Activated CD8-positive, alpha-beta memory T cell treated with anti-CD3 and anti-CD28 coated beads for 48 hours (primary cell): ENCODE data around the gene AQP4.

Experiments used
- DNase-seq, 3 experiments: peaks; one replicate each; pipeline ENCODE4 v3.0.0-alpha.2; 2020; ENCODE audit warnings: low read depth in 2 of 3, low spot score in 2 of 3

AQP4 gene

GRCh38 chr18:26865557-26865956 lies at the start of gene AQP4:
Gene AQP4, minus strand, starts transcription at chr18:26865707. Its CDS starts 18 bp downstream, at chr18:26865689.
- no peak for DNase-seq

DNA sequence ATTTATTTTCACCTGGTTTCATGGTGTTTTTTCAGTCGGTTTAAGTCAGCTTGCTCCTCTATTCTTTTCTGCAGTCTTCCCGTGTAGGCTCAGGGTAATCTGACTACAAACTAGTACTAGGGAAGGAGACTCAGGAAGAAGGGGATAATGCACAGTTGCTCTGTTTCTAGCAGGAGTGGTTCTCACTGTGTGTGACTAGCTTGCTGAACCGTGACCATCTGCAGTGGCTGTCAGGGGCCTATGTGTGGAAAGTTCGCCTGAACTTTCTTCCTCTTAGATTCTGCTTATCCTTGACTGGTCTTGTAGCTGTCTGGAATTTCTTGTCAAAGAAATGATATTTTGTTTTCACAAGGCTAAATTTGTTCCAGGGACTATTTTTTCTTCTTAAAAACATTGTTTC lies 46.3 kb upstream of the AQP4 start:
- DNase-seq: no peak

GRCh38 chr18:26909599-26910290 lies 44.2 kb upstream of the AQP4 start:
- no peak for DNase-seq

- no peak for DNase-seq
These were observed 43.4 kb upstream of the AQP4 start for GRCh38 chr18:26908906-26909305.

DNA sequence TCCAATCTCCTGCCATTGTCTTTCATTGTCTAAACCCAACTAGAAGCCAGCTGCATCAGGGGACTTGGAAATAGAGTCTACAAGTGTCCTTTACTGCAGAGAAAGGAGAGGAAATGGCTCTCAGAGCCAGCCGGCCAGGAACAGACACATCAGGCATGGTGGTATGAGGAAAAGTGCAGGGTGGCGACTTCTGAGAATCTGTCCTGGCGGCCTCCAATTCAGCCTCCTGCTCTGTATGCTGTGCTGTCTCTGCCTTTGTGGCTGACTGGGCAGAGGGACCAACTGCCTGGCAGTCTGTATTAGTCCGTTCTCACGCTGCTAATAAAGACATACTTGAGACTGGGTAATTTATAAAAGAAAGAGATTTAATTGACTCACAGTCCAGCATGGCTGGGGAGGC lies 36.8 kb upstream of the AQP4 start:
- no peak for DNase-seq

DNA sequence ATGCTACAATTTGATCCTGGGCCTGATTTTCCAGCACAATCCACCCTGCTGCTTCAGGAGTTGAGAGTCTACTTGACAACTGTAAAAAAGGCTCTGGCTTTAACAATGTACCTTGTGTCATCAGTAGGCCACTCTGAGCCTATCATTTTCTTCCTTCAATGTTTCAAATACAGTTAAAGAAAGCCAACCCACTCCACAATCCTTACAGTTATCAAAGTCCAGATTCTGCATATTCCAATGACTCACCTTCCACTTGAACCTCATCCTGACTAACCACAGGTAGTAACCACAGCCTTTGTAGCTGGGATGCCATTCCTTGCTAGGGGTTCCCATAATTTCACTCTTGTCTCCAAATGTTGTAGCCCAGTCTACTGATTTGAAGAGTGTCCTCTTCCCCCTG lies 35.5 kb upstream of the AQP4 start:
- DNase-seq: no peak

GRCh38 chr18:26894426-26894825 lies 28.9 kb upstream of the AQP4 start:
- DNase-seq: no peak

DNA sequence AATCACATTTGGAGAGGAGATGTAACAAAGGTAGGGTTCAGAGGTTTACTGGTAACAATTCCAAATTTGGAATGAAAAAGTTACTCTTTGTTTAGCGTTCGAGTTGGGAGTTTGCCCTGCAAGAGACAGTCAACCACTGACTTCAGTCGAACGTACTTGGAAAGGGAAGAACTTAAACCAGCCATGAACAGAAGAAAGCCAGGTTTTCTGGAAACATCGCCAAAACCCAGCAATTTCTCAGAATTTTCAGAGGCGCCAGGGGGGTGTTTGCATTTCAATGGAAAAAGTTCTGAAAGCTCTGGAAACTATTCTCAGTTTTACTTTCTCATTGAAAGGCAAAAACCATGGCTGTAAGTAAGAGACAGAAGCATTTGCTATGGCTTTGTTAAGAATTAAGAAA lies 28.5 kb upstream of the AQP4 start:
- no peak for DNase-seq

- no peak for DNase-seq
These were observed 22.8 kb upstream of the AQP4 start for GRCh38 chr18:26888259-26888658.

GRCh38 chr18:26875040-26875654 lies 9.6 kb upstream of the AQP4 start:
- no peak for DNase-seq

DNA sequence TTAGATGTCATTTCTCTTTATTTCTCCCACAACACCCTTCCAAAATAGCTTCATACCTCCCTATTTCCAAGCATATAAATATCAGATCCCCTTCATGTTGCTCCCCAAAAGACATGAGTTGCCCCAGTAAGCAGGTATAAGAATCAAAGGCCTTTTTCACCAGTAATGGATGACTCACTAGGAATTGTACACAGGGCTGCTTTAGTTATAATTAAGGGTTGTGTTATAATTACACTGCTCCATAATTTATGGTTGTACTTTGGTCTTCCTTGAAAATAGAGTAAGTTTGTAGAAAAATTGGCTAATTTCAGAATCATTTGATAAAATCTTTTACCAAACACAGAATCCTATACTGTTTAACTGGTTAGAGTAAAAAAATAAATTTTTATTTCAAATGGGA lies 8.8 kb upstream of the AQP4 start:
- no peak for DNase-seq

DNA sequence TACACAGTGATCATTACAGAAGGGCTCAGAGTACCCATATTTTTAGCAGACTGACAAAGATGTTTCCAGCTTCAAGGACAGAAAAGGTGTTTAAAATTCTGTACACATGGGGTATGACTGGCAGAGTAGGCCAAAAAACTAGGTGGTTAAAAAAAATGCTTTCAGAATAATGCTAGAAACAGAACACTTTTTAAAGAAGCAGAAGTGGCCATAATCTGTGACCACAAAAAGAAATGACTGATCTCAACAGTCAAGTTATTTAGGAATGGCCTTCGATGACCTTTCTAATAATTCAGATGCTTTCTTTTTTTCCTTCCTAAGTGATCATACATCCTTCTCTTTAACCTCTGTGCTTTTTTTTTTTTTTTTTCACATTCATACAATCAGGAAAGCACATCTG lies 4.1 kb upstream of the AQP4 start:
- DNase-seq: no peak

DNA sequence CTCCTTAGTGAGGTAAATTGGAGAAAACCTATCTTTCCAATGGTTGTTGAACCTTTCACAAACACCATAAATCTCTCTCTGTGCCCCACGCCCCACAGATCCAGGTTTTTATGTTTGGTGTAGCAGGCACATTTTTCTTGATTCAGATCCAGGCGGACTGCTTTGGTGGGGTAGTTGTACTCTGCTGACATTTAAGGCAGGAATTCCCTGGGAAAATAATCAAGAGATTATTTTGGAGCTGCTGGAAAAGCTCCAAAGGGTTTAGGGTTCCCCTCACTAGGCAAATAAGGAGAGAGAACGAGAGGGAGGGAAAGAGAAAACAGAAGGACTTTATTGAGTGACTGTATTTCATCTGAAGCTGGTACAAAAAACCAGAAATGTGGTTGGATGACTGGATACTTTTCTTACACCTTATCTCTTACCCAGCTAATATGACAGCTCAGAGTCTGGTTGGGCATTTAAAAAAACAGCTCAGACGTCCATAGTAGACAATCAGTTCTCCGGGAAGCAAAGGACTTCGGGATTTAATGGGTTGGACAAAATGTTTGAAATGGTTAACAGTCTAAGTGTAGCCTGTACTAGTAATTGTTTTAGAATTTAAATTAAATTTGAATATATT lies 3.6 kb upstream of the AQP4 start:
- no peak for DNase-seq

DNA sequence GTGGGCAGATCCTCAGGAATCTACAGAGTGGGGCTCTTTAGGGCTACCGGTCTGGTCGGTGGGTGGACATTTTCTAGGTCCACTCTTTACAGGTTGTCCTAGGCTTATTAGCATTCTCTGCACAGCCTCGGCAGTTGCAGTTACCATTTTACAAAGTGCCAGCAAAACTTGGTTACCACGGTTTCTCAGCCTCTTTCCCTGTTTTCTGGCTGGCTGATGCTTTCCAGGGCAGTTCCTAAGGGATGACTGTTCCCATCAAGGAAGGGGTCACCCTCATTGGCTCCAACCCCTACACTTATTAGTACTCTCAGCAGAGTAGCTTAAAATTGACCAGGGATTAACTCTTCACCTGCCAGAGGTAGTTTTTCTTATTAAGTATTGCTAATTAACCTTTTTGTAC lies 2.0 kb upstream of the AQP4 start:
- DNase-seq: no peak

- DNase-seq: no peak
These were observed 849 bp downstream of the AQP4 start for GRCh38 chr18:26864658-26865057.

DNA sequence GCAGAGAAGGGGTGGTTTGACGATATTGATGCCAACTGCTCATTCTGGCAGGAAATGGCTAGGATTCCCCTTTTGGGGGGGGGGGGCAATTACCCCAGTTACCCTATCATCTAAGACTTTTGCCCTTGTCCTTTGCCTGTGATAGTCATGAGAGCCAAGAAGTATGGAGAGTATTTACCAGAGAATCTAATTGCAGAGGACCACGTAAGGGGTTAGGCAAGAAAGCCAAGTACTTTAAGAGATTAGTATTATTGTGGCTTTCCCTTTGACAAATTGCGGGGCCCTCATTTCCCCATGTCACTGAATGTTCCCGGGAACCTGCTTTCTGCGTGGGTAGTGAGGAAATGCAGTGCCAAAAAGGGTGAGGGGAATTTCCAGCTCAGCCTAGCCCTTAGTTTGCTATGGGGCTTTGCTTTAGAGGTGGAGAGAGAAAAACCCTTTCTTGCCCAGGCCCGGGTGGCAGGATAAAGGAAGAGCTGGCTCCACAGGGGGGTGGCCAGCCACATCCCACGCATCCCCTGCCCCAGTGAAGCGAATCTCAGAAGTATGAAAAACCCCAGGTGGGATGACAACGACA lies 1.5 kb downstream of the AQP4 start:
- no peak for DNase-seq

DNA sequence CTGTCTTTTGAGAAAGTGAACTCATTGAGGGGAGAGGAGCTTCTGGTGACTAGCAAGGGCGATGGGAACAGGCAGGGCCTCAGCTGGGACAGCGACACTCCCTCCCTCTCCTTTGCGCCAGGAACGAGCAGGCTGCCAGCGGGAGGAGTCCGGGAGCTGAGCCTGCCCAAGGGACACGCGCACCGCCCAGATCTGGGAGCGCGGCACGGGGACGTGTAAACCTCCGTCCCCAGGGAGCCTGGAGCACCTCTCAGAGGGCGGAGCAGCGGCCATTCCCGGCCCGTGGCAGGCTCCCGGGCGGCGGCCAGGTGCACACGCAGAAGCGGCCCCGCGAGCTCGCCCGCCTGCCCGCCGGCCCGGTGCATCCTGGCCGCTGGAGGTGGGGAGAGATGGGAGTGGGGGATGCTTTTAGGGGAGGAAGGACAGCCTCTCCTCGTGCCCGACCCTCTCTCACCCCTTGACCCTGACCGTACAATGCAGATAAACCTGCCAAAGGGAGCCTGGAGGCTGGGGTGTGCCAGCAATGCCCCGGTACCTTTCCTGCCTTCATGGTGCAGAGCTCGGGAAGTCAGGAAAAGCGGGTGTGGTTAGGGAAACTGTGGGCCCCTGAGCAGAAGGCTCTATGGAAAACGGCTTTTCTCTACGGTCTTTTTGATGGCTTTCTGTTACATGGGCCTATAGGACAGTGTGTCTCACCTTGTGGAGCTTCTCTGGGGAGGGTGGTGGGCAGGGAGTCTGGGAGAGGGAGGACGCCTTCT lies 2.2 kb downstream of the AQP4 start:
- DNase-seq: no peak

- no peak for DNase-seq
These were observed 3.4 kb downstream of the AQP4 start for GRCh38 chr18:26862084-26862483.

- no peak for DNase-seq
These were observed 11.1 kb downstream of the AQP4 start for GRCh38 chr18:26854292-26854881.

DNA sequence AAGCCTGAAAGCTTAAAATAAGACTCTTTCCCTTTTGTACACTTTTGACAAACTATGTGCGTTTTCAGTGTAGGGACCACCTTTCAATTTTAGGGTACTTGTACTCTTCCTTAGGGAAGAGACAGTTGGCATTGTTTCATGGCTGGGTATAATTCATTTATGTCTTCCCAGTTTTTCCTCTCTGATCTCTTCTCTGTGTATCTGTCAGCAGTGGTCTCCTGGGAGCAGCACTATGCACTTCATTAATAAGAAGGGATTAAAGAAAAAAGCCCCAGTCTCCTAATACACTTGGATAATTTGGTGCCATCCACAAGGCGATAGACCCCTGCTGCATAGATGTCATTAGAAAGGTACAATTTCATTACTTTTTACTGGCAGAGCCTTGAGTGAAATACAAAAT lies 12.1 kb downstream of the AQP4 start:
- no peak for DNase-seq

GRCh38 chr18:26843760-26844159 lies 21.7 kb downstream of the AQP4 start:
- no peak for DNase-seq
